Measurements from ENCODE around the gene MRTFB.

The MRTFB gene

GRCh38 chr16:14199199-14199598 is 128.1 kb downstream of the MRTFB start:
- H3K9me3 ChIP-seq (replicated peaks; ENCODE audit: insufficient read depth, low read length) = no peaks in the 10 kb centered on the region
- no peaks in the 10 kb centered on the region for H3K36me3 ChIP-seq (replicated peaks; ENCODE audit: insufficient read depth, low read length)
- H4K20me1 ChIP-seq (ENCODE audit: insufficient read depth, low read length) = no peaks in the 10 kb centered on the region
- no peaks in the 10 kb centered on the region for H3K27me3 ChIP-seq (replicated peaks; ENCODE audit: insufficient read depth, low read length)
- no peak for DNase-seq
- no peak overlapping the region for H3K27ac ChIP-seq (ENCODE audit: low read length)
- TF ChIP-seq CTCF (IDR thresholded peaks at IDR 0.05; ENCODE audit: low read length) (no peak), EZH2 (optimal IDR thresholded peaks at IDR 0.05; ENCODE audit: low read depth, low read length) (no peak), EZH2phosphoT487 (IDR thresholded peaks at IDR 0.05; ENCODE audit: low read length) (no peak)
- peaks cover 35% of the 10 kb centered on the region for H3K4me1 ChIP-seq (ENCODE audit: low read length)
- no peak overlapping the region for H3K4me3 ChIP-seq (ENCODE audit: low read length)
- H3K9me2 ChIP-seq (replicated peaks; ENCODE audit: insufficient read depth, low read length) = no peaks in the 10 kb centered on the region
- H2AFZ ChIP-seq (ENCODE audit: low read length) = no peak overlapping the region
- H3F3A ChIP-seq (ENCODE audit: insufficient read depth, low read length) = no peaks in the 10 kb centered on the region
- no peak overlapping the region for H3K4me2 ChIP-seq (ENCODE audit: low read depth, low read length)
- no peak overlapping the region for H3K9ac ChIP-seq (ENCODE audit: low read length)
- H3K79me2 ChIP-seq (ENCODE audit: low read length) = no peaks in the 10 kb centered on the region

DNA sequence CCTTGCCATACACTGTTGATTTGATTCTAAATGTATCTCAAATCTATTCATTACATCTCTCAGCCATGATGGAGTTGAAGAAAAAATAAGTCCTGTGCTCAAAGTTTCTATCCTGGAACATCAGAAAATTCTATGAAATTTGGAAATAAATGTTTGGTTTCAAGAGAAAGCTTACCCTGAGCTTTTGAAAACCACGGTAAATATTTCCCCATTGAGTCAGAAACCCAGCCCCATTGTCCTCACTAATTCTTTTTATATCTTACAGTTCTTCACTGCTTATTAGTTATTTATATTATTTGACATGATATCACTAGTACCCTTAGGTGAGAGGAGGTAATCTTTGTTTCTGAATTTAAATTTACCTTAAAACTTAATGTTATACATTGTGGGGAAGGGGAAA is 128.5 kb downstream of the MRTFB start:
- H3K4me1 ChIP-seq (ENCODE audit: low read length) = peaks cover 33% of the 10 kb centered on the region
- no peak for DNase-seq
- H3K9me3 ChIP-seq (replicated peaks; ENCODE audit: insufficient read depth, low read length) = no peaks in the 10 kb centered on the region
- no peak overlapping the region for H3K4me3 ChIP-seq (ENCODE audit: low read length)
- no peaks in the 10 kb centered on the region for H4K20me1 ChIP-seq (ENCODE audit: insufficient read depth, low read length)
- no peaks in the 10 kb centered on the region for H3K79me2 ChIP-seq (ENCODE audit: low read length)
- H3K4me2 ChIP-seq (ENCODE audit: low read depth, low read length) = no peak overlapping the region
- no peaks in the 10 kb centered on the region for H3K36me3 ChIP-seq (replicated peaks; ENCODE audit: insufficient read depth, low read length)
- TF ChIP-seq EZH2phosphoT487 (IDR thresholded peaks at IDR 0.05; ENCODE audit: low read length) (no peak), CTCF (IDR thresholded peaks at IDR 0.05; ENCODE audit: low read length) (no peak), EZH2 (optimal IDR thresholded peaks at IDR 0.05; ENCODE audit: low read depth, low read length) (no peak)
- H3K27ac ChIP-seq (ENCODE audit: low read length) = no peak overlapping the region
- H3K9ac ChIP-seq (ENCODE audit: low read length) = no peak overlapping the region
- no peak overlapping the region for H2AFZ ChIP-seq (ENCODE audit: low read length)
- no peaks in the 10 kb centered on the region for H3K27me3 ChIP-seq (replicated peaks; ENCODE audit: insufficient read depth, low read length)
- H3F3A ChIP-seq (ENCODE audit: insufficient read depth, low read length) = no peaks in the 10 kb centered on the region
- no peaks in the 10 kb centered on the region for H3K9me2 ChIP-seq (replicated peaks; ENCODE audit: insufficient read depth, low read length)

GRCh38 chr16:14202095-14202494 is 131.0 kb downstream of the MRTFB start:
- H3K27ac ChIP-seq (ENCODE audit: low read length) = no peak overlapping the region
- H3K4me1 ChIP-seq (ENCODE audit: low read length) = peaks cover 29% of the 10 kb centered on the region
- no peaks in the 10 kb centered on the region for H4K20me1 ChIP-seq (ENCODE audit: insufficient read depth, low read length)
- 0 out of 2 replicates have a peak, but pooled peaks cover 5% of the 10 kb centered on the region for H3F3A ChIP-seq (ENCODE audit: insufficient read depth, low read length)
- no peaks in the 10 kb centered on the region for H3K9me3 ChIP-seq (replicated peaks; ENCODE audit: insufficient read depth, low read length)
- no peaks in the 10 kb centered on the region for H3K79me2 ChIP-seq (ENCODE audit: low read length)
- no peaks in the 10 kb centered on the region for H3K27me3 ChIP-seq (replicated peaks; ENCODE audit: insufficient read depth, low read length)
- no peaks in the 10 kb centered on the region for H3K36me3 ChIP-seq (replicated peaks; ENCODE audit: insufficient read depth, low read length)
- H3K9me2 ChIP-seq (replicated peaks; ENCODE audit: insufficient read depth, low read length) = no peaks in the 10 kb centered on the region
- no peak overlapping the region for H3K4me2 ChIP-seq (ENCODE audit: low read depth, low read length)
- H3K9ac ChIP-seq (ENCODE audit: low read length) = no peak overlapping the region
- H3K4me3 ChIP-seq (ENCODE audit: low read length) = no peak overlapping the region
- TF ChIP-seq EZH2phosphoT487 (IDR thresholded peaks at IDR 0.05; ENCODE audit: low read length) (no peak), EZH2 (optimal IDR thresholded peaks at IDR 0.05; ENCODE audit: low read depth, low read length) (no peak), CTCF (IDR thresholded peaks at IDR 0.05; ENCODE audit: low read length) (no peak)
- DNase-seq = no peak
- no peak overlapping the region for H2AFZ ChIP-seq (ENCODE audit: low read length)
